Memory B cell (primary cell): Measurements from ENCODE around the gene MCCC2.
"Not testable (repeated sequence)": the region's sequence is repeated elsewhere in the genome, so short reads cannot be mapped to it uniquely, and the experiment has no call there.

Source experiments
- ATAC-seq: fragments of 150-1000 bp; cut with Tn5 transposase; 2 replicates; pipeline ENCODE4 v1.10.0; 2021; ENCODE audit warnings: low read depth, mild to moderate bottlenecking, moderate library complexity
- DNase-seq, 2 donors: peaks; one replicate each; pipeline ENCODE4 v3.0.0; 2022; ENCODE audit warnings: low spot score in 2 of 2
- H3K27ac Mint-ChIP-seq: one replicate; pipeline ENCODE4 v1.8.0; 2022; ENCODE audit warnings: mild to moderate bottlenecking, moderate library complexity, mixed read lengths
- H3K27me3 Mint-ChIP-seq: one replicate; pipeline ENCODE4 v1.8.0; 2022; ENCODE audit warnings: mixed read lengths
- H3K36me3 Mint-ChIP-seq: one replicate; pipeline ENCODE4 v1.8.0; 2022; ENCODE audit warnings: mild to moderate bottlenecking, mixed read lengths
- H3K4me1 Mint-ChIP-seq: one replicate; pipeline ENCODE4 v1.8.0; 2022; ENCODE audit warnings: mixed read lengths
- H3K4me3 Mint-ChIP-seq: one replicate; pipeline ENCODE4 v1.8.0; 2022; ENCODE audit warnings: mild to moderate bottlenecking, moderate library complexity, mixed read lengths
- H3K9me3 Mint-ChIP-seq: one replicate; pipeline ENCODE4 v1.8.0; 2022; ENCODE audit warnings: mixed read lengths

The MCCC2 gene

DNA sequence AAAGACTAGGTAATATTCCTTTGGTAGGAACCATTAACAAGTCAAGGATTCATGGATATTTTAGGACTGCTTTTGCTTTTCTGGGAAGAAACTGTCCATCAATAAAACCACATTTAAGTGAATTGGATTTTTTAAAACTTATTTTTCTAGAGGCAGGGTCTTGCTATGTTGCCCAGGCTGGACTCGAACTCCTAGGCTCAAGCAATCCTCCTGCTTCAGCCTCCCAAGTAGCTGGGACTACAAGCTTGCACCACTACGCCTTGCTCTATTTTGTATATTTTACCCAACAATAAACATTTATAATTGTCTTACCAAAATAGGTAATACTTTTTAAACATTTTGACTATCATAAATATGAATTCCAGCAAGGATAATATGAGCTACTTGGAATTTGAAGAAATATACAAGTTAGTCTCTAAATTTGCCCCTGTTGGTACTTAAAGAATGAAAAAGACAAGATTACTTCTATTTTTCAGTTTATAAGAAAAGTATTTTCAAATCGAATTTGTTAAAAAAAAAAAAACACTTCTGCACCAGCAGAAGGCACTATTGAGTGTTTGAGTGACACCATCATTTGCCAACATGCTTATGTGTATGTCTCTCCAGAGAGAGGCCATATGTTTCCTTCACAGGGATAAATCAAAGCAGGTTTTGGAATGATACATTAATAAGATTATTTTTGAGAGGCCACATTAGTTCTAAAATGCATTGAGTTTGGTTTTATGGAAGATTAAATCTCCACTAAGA lies 71.9 kb downstream of the MCCC2 start:
- ATAC-seq = no peak
- H3K27ac Mint-ChIP-seq = no peak overlapping the region
- no peaks in the 10 kb centered on the region for H3K9me3 Mint-ChIP-seq
- H3K36me3 Mint-ChIP-seq = peaks cover 19% of the 10 kb centered on the region
- DNase-seq = no peak
- H3K4me3 Mint-ChIP-seq = no peak overlapping the region
- H3K27me3 Mint-ChIP-seq = no peaks in the 10 kb centered on the region
- no peaks in the 10 kb centered on the region for H3K4me1 Mint-ChIP-seq

GRCh38 chr5:71662381-71662780 lies 75.2 kb downstream of the MCCC2 start:
- H3K4me3 Mint-ChIP-seq = no peak overlapping the region
- no peak overlapping the region for H3K27ac Mint-ChIP-seq
- H3K36me3 Mint-ChIP-seq = peaks cover 12% of the 10 kb centered on the region
- DNase-seq = no peak
- no peaks in the 10 kb centered on the region for H3K27me3 Mint-ChIP-seq
- no peaks in the 10 kb centered on the region for H3K4me1 Mint-ChIP-seq
- ATAC-seq = no peak
- H3K9me3 Mint-ChIP-seq = no peaks in the 10 kb centered on the region

- Mint-ChIP-seq H3K9me3 (peaks cover 2% of the 10 kb centered on the region), H3K27ac (no peak overlapping the region), H3K4me3 (no peak overlapping the region), H3K36me3 (peaks cover 2% of the 10 kb centered on the region), H3K27me3 (peaks cover 2% of the 10 kb centered on the region), H3K4me1 (no peaks in the 10 kb centered on the region)
- ATAC-seq (no peak), DNase-seq (no peak)
Measured at GRCh38 chr5:71663191-71663969, 76.2 kb downstream of the MCCC2 start.

GRCh38 chr5:71664615-71665014 lies 77.5 kb downstream of the MCCC2 start:
- not testable (repeated sequence) for ATAC-seq, H3K4me3 Mint-ChIP-seq

GRCh38 chr5:71666321-71666720 lies 79.2 kb downstream of the MCCC2 start:
- no peak overlapping the region for H3K4me3 Mint-ChIP-seq
- DNase-seq (no peak), ATAC-seq (no peak)
- H3K4me1 Mint-ChIP-seq = no peaks in the 10 kb centered on the region
- H3K27me3 Mint-ChIP-seq = peaks cover 7% of the 10 kb centered on the region
- H3K27ac Mint-ChIP-seq = no peak overlapping the region
- no peaks in the 10 kb centered on the region for H3K36me3 Mint-ChIP-seq
- peaks cover 2% of the 10 kb centered on the region for H3K9me3 Mint-ChIP-seq

More at GRCh38 chr5:71664615-71665014, 77.5 kb downstream of the MCCC2 start:
- H3K4me1 Mint-ChIP-seq, H3K27me3 Mint-ChIP-seq, H3K9me3 Mint-ChIP-seq, DNase-seq, H3K36me3 Mint-ChIP-seq, H3K27ac Mint-ChIP-seq: not testable (repeated sequence)

DNA sequence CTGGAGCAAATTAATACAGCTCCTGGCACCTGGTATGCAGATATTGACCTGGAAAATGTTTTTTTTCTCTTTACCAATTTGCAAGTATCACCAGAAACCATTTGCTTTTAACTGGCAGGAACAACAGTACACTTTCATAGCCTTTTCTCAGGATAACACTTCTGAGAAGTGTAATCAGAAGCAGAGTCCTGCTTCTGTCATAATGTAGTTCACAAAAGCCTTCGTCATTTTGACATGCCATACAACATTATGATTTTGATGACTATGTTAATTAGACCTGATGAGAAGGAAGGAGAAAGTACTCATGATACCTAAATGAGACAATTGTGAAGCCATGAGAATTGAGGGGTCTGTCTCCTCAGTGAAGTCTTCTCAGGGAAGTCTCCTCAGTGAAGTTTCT lies 90.8 kb downstream of the MCCC2 start:
- peaks cover 1% of the 10 kb centered on the region for H3K9me3 Mint-ChIP-seq
- no peaks in the 10 kb centered on the region for H3K4me1 Mint-ChIP-seq
- H3K27me3 Mint-ChIP-seq = peaks cover 18% of the 10 kb centered on the region
- DNase-seq (no peak), ATAC-seq (no peak)
- H3K27ac Mint-ChIP-seq = no peak overlapping the region
- H3K36me3 Mint-ChIP-seq = no peaks in the 10 kb centered on the region
- no peak overlapping the region for H3K4me3 Mint-ChIP-seq

DNA sequence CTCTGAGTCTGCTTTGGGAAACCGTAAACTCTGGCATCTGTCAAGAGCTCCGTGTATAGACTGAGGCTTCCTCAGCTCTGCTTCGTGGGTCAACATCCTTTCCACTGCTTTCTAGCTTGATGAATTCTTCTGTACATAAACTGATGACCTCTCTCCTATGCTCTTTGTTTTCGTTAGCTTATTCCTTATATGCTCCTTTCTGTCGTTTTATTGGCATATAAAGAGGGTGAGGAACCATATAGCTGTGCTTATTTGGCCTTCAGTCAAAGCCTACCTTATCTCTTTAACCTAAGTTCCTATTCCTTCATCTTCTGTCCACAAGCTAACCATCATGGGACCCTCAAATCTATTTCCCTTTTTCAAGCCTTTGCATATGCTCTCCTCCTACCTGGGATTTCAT lies 92.6 kb downstream of the MCCC2 start:
- H3K27me3 Mint-ChIP-seq = peaks cover 25% of the 10 kb centered on the region
- H3K27ac Mint-ChIP-seq = no peak overlapping the region
- H3K36me3 Mint-ChIP-seq = no peaks in the 10 kb centered on the region
- no peak for ATAC-seq
- no peak overlapping the region for H3K4me3 Mint-ChIP-seq
- DNase-seq = no peak
- H3K4me1 Mint-ChIP-seq = no peaks in the 10 kb centered on the region
- H3K9me3 Mint-ChIP-seq = peaks cover 4% of the 10 kb centered on the region

GRCh38 chr5:71680510-71680909 lies 93.4 kb downstream of the MCCC2 start:
- DNase-seq (no peak), ATAC-seq (no peak)
- Mint-ChIP-seq H3K4me3 (no peak overlapping the region), H3K27ac (no peak overlapping the region), H3K9me3 (peaks cover 6% of the 10 kb centered on the region), H3K4me1 (no peaks in the 10 kb centered on the region), H3K27me3 (peaks cover 27% of the 10 kb centered on the region), H3K36me3 (peaks cover 2% of the 10 kb centered on the region)

DNA sequence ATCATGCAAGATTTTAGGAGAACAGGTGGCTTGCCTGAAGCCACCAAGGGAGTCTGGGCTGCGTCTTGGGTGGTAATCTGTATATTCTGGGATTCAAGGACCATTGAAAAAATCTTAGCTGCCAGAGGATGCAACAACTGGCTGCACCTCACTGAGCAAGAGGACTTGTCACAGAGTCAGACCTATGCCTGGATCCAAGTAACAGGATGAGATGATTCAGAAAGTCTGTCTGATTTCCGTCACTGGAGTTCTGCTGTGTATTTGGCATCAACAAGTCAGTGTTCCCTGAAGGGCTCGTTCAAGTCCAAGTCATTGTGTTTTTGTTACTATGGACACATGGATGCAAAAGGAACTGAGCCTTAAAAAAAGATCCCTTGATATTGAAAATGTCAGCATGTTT lies 94.2 kb downstream of the MCCC2 start:
- peaks cover 3% of the 10 kb centered on the region for H3K36me3 Mint-ChIP-seq
- H3K4me1 Mint-ChIP-seq = no peaks in the 10 kb centered on the region
- peaks cover 10% of the 10 kb centered on the region for H3K9me3 Mint-ChIP-seq
- DNase-seq (no peak), ATAC-seq (no peak)
- peaks cover 27% of the 10 kb centered on the region for H3K27me3 Mint-ChIP-seq
- no peak overlapping the region for H3K4me3 Mint-ChIP-seq
- H3K27ac Mint-ChIP-seq = no peak overlapping the region

GRCh38 chr5:71684309-71684708 lies 97.2 kb downstream of the MCCC2 start:
- Mint-ChIP-seq H3K27ac (no peak overlapping the region), H3K4me3 (no peak overlapping the region)

DNA sequence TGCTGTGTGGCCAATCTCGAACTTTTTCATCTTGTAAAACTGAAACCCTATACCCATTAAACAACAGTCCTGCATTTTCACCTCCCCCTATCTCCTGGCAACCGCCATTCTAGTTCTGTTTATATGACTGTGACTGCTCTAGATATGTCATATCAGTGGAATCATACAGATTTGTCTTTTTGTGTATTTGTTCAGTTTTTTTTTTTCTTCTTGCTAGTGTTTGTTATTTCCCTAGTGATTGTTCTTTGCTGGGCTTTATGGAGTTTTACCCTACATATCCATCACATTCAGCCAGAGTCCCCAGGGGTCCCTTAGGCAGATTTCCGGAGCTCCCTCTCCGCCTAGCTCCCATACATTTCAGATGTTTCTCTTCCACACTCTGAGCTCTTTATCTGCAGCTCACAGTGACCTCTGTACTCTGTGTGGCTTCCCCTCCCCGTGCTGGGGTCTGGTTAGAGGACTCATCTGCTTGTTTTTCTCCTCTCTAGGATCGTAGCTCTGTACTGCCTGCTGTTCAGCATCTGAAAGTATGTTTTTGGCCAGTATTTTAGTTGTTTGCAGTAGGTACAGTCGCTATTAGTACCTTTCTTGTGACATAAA lies 106.8 kb downstream of the MCCC2 start:
- Mint-ChIP-seq H3K36me3 (peaks cover 3% of the 10 kb centered on the region), H3K27me3 (peaks cover 6% of the 10 kb centered on the region), H3K27ac (no peak overlapping the region), H3K4me3 (no peak overlapping the region), H3K4me1 (peaks cover 4% of the 10 kb centered on the region), H3K9me3 (peaks cover 3% of the 10 kb centered on the region)
- no peak for DNase-seq
- ATAC-seq = no peak

More at GRCh38 chr5:71684309-71684708, 97.2 kb downstream of the MCCC2 start:
- H3K9me3 Mint-ChIP-seq = peaks cover 11% of the 10 kb centered on the region
- H3K27me3 Mint-ChIP-seq = peaks cover 24% of the 10 kb centered on the region
- H3K4me1 Mint-ChIP-seq = no peaks in the 10 kb centered on the region
- peaks cover 3% of the 10 kb centered on the region for H3K36me3 Mint-ChIP-seq
- DNase-seq (no peak), ATAC-seq (no peak)

DNA sequence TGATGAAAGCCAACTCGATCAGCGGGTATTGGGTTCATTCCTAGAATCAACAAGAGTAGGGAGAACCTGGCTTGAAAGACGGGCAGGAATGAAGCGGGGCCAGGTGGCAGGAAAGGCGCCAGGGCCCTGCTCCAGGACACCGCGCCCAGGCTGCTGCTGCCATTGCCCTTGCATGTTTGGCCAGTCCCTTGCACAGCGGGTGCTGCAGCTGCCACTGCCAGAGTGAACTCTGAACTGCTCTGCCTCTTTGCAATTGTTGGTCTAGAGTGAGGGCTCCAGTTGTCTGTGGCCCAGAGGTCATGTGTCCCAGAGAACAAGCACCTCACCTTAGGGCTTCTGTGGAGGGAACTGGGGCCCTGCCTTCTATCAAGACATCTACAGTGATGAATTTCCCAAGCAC lies 107.9 kb downstream of the MCCC2 start:
- Mint-ChIP-seq H3K4me1 (peaks cover 4% of the 10 kb centered on the region), H3K27me3 (peaks cover 8% of the 10 kb centered on the region), H3K9me3 (peaks cover 3% of the 10 kb centered on the region), H3K4me3 (no peak overlapping the region), H3K27ac (no peak overlapping the region), H3K36me3 (peaks cover 3% of the 10 kb centered on the region)
- DNase-seq = no peak
- ATAC-seq = no peak

GRCh38 chr5:71695595-71695994 lies 108.5 kb downstream of the MCCC2 start:
- no peak overlapping the region for H3K27ac Mint-ChIP-seq

DNA sequence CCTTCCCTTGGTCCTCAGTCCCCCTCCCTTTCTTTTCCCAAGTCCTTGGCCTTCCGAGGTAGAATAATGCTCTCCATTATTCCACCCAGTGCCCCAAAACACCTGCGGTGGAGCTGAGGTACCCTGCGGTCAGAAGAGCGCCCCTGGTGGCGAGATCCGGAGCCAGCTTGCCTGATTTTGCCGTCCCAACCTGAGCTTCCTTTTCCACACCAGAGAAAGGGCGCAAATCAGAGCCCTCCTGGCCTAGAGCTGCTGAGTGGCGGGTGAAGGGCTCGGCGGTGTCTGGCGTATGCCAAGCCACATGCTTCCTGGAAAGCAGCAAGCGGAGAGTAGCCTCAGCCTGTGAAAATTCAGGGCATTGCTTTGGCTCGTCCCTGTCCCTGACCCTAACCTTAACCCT lies 110.8 kb downstream of the MCCC2 start:
- Mint-ChIP-seq H3K4me3 (no peak overlapping the region), H3K9me3 (peaks cover 3% of the 10 kb centered on the region), H3K27ac (no peak overlapping the region), H3K4me1 (peaks cover 4% of the 10 kb centered on the region), H3K27me3 (peaks cover 10% of the 10 kb centered on the region), H3K36me3 (peaks cover 3% of the 10 kb centered on the region)
- DNase-seq (no peak), ATAC-seq (no peak)

More at GRCh38 chr5:71695595-71695994, 108.5 kb downstream of the MCCC2 start:
- Mint-ChIP-seq H3K36me3 (peaks cover 3% of the 10 kb centered on the region), H3K27me3 (peaks cover 8% of the 10 kb centered on the region), H3K4me3 (no peak overlapping the region), H3K9me3 (peaks cover 3% of the 10 kb centered on the region), H3K4me1 (peaks cover 4% of the 10 kb centered on the region)
- no peak for DNase-seq
- no peak for ATAC-seq
